MM.1S (cell line): Measurements from ENCODE around the gene ARPC5.

Source experiments
- EZH2 ChIP-seq: fragments of 300-600 bp; sonication (generic); optimal IDR thresholded peaks from 2 replicates; pipeline ENCODE3; 2017; ENCODE audit warnings: low read depth, mild to moderate bottlenecking, antibody characterized with exemption, low read length, mixed read lengths
- TF ChIP-seq, protein P1 (sequence below): fragments of 300-600 bp; sonication (generic); IDR thresholded peaks from 2 replicates; pipeline ENCODE4 v1.5.1; 2016; ENCODE audit warnings: antibody characterized with exemption, low read length, mixed read lengths

- TF ChIP-seq, protein P1, sequence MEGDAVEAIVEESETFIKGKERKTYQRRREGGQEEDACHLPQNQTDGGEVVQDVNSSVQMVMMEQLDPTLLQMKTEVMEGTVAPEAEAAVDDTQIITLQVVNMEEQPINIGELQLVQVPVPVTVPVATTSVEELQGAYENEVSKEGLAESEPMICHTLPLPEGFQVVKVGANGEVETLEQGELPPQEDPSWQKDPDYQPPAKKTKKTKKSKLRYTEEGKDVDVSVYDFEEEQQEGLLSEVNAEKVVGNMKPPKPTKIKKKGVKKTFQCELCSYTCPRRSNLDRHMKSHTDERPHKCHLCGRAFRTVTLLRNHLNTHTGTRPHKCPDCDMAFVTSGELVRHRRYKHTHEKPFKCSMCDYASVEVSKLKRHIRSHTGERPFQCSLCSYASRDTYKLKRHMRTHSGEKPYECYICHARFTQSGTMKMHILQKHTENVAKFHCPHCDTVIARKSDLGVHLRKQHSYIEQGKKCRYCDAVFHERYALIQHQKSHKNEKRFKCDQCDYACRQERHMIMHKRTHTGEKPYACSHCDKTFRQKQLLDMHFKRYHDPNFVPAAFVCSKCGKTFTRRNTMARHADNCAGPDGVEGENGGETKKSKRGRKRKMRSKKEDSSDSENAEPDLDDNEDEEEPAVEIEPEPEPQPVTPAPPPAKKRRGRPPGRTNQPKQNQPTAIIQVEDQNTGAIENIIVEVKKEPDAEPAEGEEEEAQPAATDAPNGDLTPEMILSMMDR, result no peak
- TF ChIP-seq EZH2, result no peak
Measured at GRCh38 chr1:183646776-183647175, 11.2 kb upstream of the ARPC5 start.
